Ovary (tissue), 9 donors: Measurements from ENCODE around the gene ACHE. TPM values are rescaled to one million over a fixed set of nuclear protein-coding genes. Genes with fewer than 3 reads are reported as not detected.

Experiments
- DNase-seq, 5 donors: peaks; one replicate each; pipeline ENCODE4 v3.0.0-alpha.2; 2019 to 2020
- H3K27ac ChIP-seq, 2 donors: fragments of 200-600 bp; one replicate each; pipeline versions ENCODE4 v1.5.1 to v1.8.0; 2019 to 2022
- H3K27me3 ChIP-seq: fragments of 200-600 bp; one replicate; pipeline ENCODE4 v1.8.0; 2022
- H3K36me3 ChIP-seq: fragments of 200-600 bp; sonication (generic); one replicate; pipeline ENCODE4 v1.5.1; 2019
- H3K4me1 ChIP-seq: one replicate; pipeline ENCODE4 v1.8.1; 2013; ENCODE audit warnings: mild to moderate bottlenecking, moderate library complexity; ENCODE audit not compliant: insufficient read depth
- H3K4me3 ChIP-seq: fragments of 200-600 bp; sonication (generic); one replicate; pipeline ENCODE4 v1.5.1; 2017
- H3K9me3 ChIP-seq, 2 donors: fragments of 200-600 bp in 1 of 2; sonication (generic) in 1 of 2; one replicate each; pipeline versions ENCODE4 v1.5.1 to v1.8.1; 2013 to 2019; ENCODE audit warnings: mild to moderate bottlenecking in 1 of 2, moderate library complexity in 1 of 2
- CTCF ChIP-seq, 3 donors: fragments of 450-650 bp in 2 of 3; fragments of 200-600 bp in 1 of 3; IDR thresholded peaks; one replicate each; pipeline versions ENCODE4 v1.5.1 to v1.8.0; 2016 to 2022; ENCODE audit warnings: antibody characterized with exemption in 3 of 3, mild to moderate bottlenecking in 1 of 3
- EP300 ChIP-seq: sonication (generic); formaldehyde crosslinking; IDR thresholded peaks from one replicate; pipeline ENCODE4 v1.6.1; 2017; ENCODE audit warnings: antibody characterized with exemption
- POLR2A ChIP-seq: fragments of 450-650 bp; IDR thresholded peaks from one replicate; pipeline ENCODE4 v1.6.1; 2017; ENCODE audit warnings: antibody characterized with exemption, mild to moderate bottlenecking, moderate library complexity
- WGBS, 3 donors: extraction: QIAGEN DNeasy Blood & Tissue Kit in 1 of 3; methylation state at CpG; one replicate each; pipeline versions ENCODE4 v1.1.5 to v1.1.7; 2013 to 2017; 5-methylcytosine and 5-hydroxymethylcytosine counted together
- intact Hi-C, 4 donors: fragments of 100-400 bp; cut with DNase I; formaldehyde crosslinking; loops; one replicate each; pipeline versions ENCODE4 v1.11.0 to v1.15.1; 2022 to 2023
- polyA plus RNA-seq, 2 donors: library from polyadenylated mRNA; stranded (reverse); fragments of 200-250 nt in 1 of 2; fragments of 350-450 nt in 1 of 2; fragmentation: Illumina TruSeq in 1 of 2; extraction: RNeasy Lipid Tissue Mini Kit (QIAGEN cat#74804) in 1 of 2; gene quantifications; one replicate each; pipeline ENCODE4 v1.2.3, GENCODE V29; 2013 to 2014
- total RNA-seq, 7 donors: library from RNA; depleted of rRNA in 2 of 7; stranded (reverse); fragments of >200 nt in 2 of 7; fragmentation: NEBNext Ultra II Directional in 3 of 7; extraction: Animal tissue kit (Norgen Biotek cat#: 25700) in 3 of 7; gene quantifications; one replicate each; pipeline versions ENCODE4 v1.1.0 to v1.2.4, GENCODE V29; 2016 to 2023
- donor health status: DM: no; HTN: no; CAD: no; lungs with moderate emphysema.
- donor health status: DM: no; HTN: no; CAD: no.
- donor health status: Bipolar disorder and iron deficiency.
- donor health status: DM: yes; HTN: yes; CAD: no.
- donor health status: DM: no; HTN: no; CAD: no.
- donor health status: DM: yes; HTN: yes; CAD: no.

The ACHE gene
- total and polyA plus RNA-seq, 9 donors: 0.37 to 15.3 (median 4.3) TPM

GRCh38 chr7:100897772-100898454 lies 2.2 kb upstream of the ACHE start:
- intact Hi-C loops: loop anchor here in 3 of 4 donors (2.0 to 10.0 kb wide), 7 partner anchors 159 to 397 kb away; partner anchors contain the start of gene VGF (in 1 of the 3)
- DNase-seq: no peak
- TF ChIP-seq POLR2A (no peak), CTCF (IDR thresholded peaks at IDR 0.05) (no peak)
- no peak overlapping the region for H3K4me3 ChIP-seq
- no peak overlapping the region for H3K27ac ChIP-seq
- peaks cover 5% of the 10 kb centered on the region for H3K4me1 ChIP-seq
- H3K36me3 ChIP-seq: no peaks in the 10 kb centered on the region
- H3K9me3 ChIP-seq: no peaks in the 10 kb centered on the region
- 57 to 68% (median 64%) methylated on average over 13 of the region's 13 CpGs for WGBS, 3 donors
- no peaks in the 10 kb centered on the region for H3K27me3 ChIP-seq

GRCh38 chr7:100896732-100897608 lies 1.3 kb upstream of the ACHE start:
- no peaks in the 10 kb centered on the region for H3K27me3 ChIP-seq
- intact Hi-C loops: loop anchor here in 3 of 4 donors (2.0 to 10.0 kb wide), 7 partner anchors 160 to 398 kb away; partner anchors contain the start of gene VGF (in 1 of the 3)
- no peaks in the 10 kb centered on the region for H3K9me3 ChIP-seq
- 0 to 1% (median 1%) methylated on average over 36 to 95 of the region's 95 CpGs for WGBS, 3 donors
- TF ChIP-seq POLR2A (no peak), CTCF (IDR thresholded peaks at IDR 0.05) (peak; percentile 38 to 73 (median 72))
- H3K27ac ChIP-seq: no peak overlapping the region
- peaks cover 5% of the 10 kb centered on the region for H3K4me1 ChIP-seq
- H3K4me3 ChIP-seq: peak overlapping the region; percentile 17
- H3K36me3 ChIP-seq: no peaks in the 10 kb centered on the region
- peak; percentile 58 to 72 (median 68) for DNase-seq

GRCh38 chr7:100895956-100896731 lies 456 bp upstream of the ACHE start:
- no peaks in the 10 kb centered on the region for H3K27me3 ChIP-seq
- DNase-seq: peak in 4 of 5 donors; percentile 45 to 51 (median 51)
- peaks cover 5% of the 10 kb centered on the region for H3K4me1 ChIP-seq
- TF ChIP-seq POLR2A (no peak), CTCF (IDR thresholded peaks at IDR 0.05) (no peak), EP300 (no peak)
- peak overlapping the region; percentile 41 for H3K4me3 ChIP-seq
- intact Hi-C loops: loop anchor here in 3 of 4 donors (2.0 to 10.0 kb wide), 7 partner anchors 161 to 399 kb away; partner anchors contain the start of gene VGF (in 1 of the 3)
- H3K27ac ChIP-seq: no peak overlapping the region
- no peaks in the 10 kb centered on the region for H3K9me3 ChIP-seq
- no peaks in the 10 kb centered on the region for H3K36me3 ChIP-seq
- WGBS, 3 donors: 1 to 7% (median 3%) methylated on average over 31 to 54 of the region's 54 CpGs
